PC-9 (cell line): ENCODE data around the gene CCM2.

Experiments used
- CTCF ChIP-seq: fragments of 200-600 bp; sonication (generic); conservative IDR thresholded peaks from 2 replicates; pipeline ENCODE4 v1.6.1; 2017; ENCODE audit warnings: mixed run types, antibody characterized with exemption, mild to moderate bottlenecking, moderate library complexity
- EZH2 ChIP-seq: fragments of 200-600 bp; sonication (generic); IDR thresholded peaks from 2 replicates; pipeline ENCODE4 v1.8.0; 2017; ENCODE audit warnings: antibody characterized with exemption, low read depth

GRCh38 chr7:45035371-45035770 lies 35.4 kb downstream of the CCM2 start:
- TF ChIP-seq CTCF (no peak), EZH2 (no peak)
